Measurements from ENCODE around the gene CBX8.
A peak's percentile ranks its signal among the peaks of the same experiment; 100 is the strongest.

The CBX8 gene

DNA sequence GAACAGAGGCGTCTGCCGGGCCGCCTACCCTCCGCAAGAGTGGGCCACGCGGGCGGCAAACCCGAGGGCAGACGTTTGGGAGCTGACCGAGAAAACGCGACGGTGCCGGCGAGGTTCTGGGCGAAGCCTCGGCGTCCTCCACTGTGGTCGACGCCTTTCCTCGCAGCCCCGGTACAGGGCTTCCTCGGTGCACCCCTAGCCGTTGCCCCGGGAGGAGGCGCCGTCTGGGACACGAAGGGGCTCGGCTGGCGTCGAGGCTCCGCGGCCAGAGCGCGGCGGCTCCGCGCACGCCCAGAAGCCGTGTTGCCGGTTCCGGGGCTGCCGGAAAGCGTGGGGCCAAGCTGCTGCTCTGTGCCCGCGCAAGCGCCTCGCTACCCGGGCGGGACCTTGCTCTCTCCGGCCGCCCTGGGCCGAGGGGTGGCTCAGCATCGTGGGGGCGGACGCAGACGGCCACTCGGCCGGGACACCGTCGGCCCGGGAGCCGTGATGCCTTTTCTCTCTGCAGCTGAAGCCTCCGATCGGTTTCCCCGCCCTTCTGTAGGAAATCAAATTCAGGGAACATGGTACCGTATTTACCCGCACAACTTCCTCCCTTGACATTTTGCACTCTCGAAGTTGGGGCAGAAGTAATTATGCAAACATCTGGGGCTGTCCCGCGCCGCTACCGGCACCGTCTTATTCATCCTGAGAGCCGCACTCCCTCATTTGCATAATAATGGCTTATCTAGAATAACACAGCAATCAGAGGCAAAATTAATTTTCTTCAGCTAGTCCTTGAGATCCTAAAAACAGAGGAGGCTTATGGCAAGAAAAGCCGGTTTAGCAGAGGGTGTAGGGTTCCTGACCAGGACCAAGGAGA is 7.3 kb upstream of the CBX8 start:
- no peak for DNase-seq

DNA sequence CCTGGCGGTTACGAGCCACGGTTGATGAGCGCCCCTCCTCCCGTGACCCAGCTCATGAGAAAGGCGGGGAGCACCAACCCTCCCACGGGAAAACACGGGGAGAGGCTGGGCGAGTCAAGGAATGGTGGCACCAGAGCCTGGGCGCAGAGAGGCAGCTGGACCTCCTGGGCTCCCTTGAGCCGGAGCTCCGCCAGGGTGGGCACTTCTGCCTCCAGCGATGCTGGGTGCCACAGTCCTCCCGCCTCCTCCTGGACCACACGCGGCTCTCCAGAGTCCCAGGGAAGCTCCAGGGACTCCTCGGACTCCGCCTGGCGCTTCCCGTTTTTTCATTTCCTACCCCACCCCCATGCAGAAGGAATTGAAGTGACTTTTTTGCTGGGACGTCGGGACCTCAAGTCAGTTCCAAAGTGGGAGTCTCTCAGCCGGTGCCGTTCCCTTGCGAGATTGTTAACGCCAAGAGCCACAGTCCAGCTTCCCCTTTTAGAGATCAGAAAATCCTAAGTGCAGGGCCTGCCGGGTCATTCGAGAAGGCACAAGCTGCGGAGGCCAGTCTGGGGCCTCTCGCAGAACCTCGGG is 6.6 kb upstream of the CBX8 start:
- DNase-seq, result no peak

DNA sequence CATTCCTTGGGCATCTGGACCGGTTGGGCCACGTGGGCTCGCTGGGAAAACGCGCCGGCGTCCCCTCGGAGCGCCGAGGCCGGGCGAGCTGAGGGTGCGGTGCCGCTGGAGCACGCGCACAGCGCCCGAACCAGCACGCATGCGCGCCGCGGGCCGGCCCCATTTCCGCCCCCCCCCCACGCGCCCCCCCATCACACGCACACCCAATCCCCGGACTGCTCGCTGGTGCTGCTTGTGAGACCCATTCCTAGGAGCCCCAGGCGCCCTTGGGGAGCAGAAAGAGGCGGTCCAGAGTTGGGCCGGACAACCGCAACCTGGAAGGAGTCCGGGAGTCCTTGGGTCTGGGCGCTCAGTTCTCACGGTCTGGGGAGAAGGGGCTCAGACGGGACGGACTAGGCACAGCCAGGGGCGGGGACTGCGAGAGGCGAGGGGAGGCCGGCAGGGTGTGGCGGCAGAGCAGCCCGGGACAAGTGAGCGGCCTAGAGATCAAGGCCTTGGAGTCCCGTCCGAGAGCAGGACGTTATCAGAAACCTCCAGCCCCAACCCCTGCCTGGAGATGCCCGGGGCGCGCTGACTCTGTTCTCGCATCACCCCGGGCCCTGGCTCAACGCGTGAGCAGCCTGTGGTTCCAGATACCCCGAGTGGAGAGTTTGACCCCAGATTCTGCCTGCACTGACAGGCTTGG is 6.0 kb upstream of the CBX8 start:
- no peak for DNase-seq

DNA sequence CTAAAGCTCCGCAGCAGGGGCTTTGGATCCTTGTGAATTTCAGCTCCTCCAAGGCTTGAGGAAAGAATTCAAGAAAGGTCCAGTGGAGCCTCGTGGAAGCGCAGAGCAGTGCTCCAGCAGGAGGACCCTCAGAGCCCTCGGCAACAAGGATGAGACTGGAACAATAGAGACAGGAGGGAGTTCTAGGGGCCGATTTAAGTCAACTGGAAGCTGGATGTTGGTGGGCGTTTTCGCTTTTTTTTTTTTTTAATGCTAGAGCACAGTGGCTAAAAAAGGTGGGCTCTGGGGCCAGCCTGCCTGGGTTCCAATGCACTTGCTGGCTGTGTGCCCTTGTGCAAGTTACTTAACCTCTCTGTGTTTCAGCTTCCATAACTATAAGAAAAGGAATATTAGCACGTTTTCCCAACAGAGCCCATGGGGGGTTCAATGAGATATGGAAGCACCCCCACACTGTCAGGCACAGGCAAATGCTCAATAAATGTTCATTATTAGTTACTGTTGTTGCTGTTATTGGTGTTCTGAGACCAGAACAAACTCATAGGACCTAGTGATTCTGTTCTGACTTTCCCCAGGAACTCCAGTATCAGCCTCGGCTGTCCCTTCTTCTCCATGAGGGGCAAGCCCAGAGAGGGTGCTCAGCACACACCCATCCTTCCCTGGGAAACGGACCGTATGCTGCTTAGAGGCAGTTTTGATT is 5.3 kb upstream of the CBX8 start:
- DNase-seq, result no peak

DNA sequence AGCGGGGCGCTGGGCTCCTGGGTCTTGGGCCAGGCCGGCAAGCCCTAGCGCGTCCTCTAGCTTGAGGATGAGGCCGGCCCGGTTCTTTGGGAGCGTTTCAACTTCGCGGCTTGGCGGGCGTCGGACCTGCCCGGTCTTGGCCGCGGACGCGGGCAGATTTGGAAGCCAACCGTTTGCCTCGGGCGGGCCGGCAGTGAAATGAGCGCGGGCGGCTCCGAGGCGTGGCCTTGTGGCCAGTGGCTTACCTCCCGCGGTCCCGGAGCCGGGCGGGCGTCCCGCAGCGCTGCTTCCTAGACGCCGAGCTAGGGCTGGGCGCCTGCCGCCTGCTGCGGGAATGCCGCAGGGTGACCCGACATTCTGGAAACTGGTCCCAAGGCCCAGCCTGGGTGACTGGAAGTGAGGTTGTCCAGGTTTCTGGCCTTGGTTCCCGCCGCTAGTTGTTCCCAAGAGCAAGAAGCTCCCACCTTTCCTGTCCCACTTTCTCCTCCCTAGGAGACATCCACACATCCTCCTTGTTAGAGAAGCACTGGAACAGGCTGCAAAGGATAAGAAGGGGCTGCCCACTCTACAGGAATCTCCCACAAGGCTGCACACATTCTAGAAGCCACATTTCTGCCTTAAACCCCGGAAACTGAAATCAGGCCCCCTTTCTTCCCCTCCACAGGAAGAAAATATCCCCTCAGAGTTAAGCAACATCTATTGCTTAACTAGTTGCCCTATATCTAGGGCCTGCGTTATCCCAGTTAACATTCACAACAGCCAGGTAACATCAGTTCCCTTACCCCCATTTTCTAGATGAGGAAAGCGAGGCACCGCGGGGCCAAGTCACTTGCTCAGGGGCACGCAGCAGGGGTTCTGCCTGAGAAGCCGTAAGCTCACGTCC is 4.5 kb upstream of the CBX8 start:
- DNase-seq, result no peak

DNA sequence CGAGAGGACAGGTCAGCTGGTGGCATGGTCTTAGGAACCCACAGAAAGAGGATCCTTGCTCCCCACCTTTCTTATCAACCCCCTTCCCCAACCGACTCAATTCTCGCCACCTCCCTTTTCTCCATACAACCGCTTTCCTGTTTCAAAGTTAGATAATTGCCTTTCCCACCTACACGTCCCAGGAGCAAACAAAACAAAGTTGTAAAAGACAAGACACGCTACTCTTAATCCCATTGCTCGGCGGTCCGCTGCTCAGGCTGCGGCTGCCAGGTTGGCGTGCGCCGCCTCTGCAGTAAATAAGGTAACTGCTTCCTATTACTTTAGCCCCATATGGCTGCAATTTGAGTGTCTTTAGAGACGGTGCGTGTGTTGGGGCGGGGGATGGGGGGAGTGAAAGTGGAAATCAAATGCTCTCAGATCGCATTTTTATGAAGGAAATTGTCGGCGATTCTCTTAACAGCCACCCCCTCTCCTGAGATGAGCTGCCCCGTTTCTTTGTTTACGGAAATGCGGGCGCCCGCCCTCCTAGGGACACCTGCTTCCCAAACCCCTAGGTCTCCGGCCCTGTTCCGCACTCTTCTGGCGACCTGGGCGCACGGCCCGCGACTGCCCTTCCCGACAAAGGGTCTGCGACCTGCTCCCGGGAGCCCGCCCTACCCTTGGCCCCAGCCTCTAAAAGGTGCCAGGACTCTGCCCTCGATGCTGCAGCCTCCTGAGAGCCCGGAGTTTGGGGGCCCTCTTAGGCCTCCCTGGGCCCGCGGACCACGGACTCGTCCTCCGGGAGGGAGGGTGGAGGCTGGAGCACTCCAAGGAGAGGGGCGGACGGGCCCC is 3.7 kb upstream of the CBX8 start:
- peak; percentile 54 for DNase-seq

DNA sequence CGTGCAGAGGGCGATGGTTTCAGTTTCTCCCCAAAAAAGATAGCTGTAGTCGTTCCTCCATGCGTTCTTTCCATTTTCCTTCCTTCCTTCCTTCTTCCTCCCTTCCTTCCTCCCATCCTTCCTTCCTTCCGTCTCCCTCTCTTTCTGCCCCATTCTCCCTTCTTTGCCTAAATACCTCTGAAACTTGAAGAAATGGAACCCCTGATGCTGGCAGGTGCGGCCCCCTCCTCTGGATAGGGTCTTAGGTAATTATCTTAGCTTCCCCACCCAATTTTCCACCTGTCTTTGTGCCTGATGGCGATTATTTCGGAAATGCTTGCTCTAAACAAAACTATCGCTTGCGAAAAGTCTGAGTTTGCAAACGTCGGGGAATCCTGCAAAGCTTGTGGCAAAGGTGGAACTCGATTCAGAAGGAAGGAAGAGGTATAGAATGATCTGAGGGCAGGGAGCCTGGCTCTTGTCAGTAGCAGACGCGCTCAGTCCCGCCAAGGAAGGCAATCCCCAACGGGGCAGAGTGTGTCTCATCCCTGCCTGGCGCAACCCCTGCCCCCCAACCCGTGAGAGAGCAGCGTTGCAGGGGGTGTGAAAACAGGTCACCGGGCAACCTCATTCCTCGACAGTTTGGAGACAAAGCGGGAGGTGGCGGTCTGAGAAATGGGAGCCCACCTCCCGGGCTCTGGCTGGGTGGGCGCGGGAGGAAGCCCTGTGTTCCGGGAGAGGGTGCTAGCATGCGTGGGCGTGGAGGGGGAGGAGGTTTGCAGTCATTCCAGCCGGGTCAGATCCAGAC is 2.9 kb upstream of the CBX8 start:
- no peak for DNase-seq

DNA sequence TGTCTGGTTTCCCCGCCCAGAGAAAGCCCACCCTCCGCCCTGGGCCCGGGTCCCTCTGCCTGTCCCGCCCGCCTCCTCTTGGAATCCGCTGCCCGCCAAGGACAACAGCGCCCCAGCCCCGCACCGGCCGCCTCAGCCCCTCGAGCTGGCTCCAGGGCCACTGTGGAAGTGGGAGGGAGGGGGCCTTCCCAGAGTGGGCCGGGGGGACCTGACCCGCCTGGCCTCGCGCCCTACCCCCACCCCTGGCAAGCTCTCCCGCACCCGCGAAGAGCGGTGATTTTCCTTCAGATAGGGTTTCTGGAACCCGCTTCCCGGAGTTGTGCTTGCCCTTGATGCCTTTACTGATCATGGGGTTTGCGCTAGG is 2.3 kb upstream of the CBX8 start:
- no peak for DNase-seq

DNA sequence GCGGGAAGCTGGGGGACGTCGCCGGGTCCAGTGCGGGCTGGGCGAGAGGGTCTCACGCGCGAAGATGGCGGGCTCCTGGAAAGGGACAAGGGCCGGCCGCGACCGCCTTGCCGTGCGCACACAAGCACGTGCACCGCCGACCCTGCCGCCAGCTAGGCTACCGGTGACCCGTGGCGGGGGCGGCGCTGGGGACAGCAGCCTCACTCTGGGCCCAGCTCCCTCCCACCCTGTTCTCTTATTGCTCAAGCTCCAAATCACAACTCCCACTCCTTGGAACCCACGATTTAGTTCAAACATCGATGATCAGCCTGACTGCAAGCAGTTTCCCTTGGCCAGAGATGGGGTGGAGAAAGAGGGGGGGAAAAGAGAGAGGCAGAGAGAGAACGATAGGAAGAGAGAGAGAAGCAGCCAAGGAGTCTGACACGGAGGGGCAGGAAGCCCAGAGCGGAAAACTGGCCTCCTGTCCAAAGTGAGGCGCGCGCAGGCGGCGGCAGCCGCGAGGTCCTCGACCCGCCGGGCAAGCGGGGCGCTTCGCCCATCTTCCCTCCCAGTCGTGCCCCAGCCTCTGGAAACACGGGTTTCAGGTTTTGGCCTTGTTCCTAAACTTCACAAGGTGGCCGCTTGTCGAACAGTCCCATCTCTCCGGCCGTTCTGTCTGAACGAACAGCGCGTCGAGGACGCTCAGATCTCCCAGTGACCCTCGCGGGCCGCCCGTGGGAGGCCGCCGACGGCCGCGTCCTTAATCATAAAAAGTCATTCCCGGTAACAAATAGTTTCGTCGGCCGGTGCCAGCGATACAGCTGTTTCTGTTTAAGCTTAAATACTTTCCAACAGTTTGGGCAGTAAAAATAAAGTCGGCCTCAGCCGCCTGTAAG is 1.7 kb upstream of the CBX8 start:
- DNase-seq, result no peak

DNA sequence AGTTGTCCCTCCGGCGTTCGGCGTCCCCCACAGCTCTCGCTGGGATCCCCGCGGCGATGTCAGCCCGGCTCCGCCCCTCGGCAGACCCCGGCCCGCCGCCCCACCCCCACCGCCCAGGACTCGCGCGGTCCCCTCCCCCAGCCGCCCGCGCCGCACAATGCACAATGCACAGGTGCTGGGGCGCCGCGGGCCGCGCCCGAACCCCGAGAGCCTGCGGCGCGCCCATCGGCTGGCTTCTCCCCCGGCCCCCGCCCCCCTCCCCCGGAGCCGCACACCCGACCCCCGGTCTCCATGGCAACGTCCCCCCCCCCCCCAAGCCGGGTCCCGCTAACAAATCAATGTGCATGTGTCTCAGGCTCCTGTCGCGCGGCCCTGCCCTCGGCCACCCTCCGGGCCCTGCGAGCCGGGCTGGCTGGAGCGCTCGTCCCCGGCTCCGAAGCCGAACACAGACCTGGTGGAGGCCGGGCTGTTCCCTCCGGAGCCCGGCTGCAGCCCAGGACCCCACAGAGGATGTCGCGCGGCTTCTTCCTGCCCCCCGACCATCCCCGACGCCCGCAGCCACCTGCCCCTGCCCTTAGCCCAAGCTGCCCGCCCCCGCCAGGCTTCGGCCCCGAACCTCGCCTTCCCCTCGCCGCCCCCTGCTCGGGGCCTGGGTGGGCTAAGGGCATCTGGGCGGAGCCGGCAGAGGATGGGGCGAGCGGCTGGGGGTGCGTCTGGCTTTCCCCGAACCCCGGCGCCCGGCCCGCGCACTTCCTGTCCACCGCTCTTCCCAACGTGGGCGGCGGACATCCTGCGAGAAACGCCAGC is 818 bp upstream of the CBX8 start:
- DNase-seq, result no peak

DNA sequence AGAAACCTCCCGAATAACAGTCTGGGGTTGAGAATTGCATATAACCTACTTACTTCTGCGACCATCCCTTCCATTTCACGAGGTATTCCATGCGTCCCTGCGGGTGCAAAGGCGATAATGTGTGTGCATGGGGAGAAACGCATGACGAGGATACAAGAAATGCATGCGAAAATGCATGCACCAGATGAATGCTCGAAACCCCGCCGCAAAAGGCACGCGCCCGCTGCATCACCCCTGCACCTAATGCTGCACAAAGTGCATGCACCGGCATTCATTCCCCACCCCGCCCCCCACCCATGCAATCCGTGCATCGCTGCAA is 474 bp downstream of the CBX8 start:
- DNase-seq, result no peak

DNA sequence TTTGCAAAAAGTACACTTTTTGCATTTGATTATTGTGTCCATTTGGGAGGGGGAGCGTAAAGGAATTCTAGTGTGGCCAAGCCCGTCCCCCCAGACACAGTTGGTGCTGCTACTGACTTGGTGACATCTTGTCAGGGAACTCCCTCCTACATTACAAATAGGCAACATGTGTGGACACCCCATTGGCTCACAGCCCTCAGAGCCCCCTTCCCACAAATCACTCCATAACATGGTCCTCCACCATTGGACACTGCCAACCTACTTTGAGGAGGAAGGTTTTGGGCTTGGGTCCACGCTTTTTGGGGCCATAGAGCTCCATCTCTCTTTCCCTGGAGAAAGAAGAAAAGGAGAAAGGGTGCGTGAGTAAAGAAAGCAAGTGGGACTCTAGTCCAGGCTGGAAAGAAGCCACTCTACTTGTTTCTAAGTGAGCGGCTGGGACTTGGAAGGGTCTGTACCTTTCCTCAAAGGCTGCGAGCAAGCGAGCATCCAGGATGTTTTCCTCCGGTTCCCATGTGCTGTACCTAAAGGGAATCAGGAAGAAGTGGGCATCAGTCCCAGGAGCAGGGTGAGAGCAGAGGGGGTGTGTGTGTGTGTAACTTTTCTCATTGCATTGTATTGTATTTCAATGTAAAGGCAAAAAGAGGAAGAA is 958 bp downstream of the CBX8 start:
- DNase-seq, result no peak

DNA sequence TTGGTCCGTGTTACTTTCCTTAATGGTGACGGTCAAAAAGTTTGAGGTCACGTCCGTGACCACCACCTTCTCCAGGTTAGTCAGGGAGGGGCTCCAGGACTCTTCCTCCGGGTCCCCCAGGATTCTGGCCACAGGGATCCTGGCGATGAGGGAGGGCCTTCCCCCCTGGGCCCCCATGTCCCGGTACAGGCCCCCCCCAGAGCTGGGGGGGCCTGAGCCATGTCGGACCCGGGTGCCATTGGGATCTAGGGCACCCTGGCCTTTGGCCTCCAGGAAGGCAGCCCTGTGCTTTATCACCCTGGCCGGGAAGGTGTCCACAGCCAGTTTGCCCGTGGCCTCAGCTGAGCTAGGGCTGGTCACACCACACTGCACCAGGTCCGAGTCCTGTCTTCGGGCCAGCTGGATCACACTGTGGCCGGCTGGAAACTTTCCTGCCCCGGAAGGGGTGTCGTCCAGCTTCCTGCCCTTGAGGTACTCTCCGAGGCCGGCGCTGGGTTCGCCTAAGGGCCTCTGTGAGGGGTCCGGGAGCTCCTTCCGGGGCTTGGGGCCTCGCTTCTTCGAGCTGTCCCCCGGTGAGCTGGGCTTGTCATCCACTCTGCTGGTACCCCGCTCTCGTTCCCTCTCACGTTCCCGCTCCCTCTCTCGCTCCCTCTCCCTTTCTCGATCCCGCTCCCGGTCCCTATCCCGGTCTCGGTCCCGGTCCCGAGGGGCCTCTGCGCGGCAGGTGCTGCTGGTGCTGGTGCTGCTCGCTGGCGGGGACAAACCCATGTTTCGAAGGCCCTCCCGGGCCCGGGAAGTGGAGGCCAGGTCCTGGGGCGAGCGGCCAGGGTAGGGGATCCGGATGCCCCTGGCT is 2.0 kb downstream of the CBX8 start:
- DNase-seq, result no peak

DNA sequence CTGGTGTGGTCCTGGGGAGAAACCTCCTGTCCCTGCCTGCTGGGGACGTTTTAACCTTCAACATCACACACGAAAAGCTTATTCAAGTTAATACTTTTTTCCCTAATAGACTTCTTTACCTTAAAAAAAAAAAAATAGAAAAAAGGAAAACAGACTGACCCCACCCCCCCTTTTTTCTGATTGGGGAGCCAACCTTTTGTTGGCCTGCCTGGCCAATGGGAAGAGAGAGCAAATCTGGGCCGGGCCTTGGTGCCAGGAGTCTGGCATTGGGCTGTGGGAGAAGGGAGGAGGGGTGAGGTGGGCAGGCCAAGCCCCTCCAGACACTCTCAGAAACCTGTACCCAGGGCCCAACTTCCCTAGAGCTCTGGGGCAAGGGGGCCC is 3.0 kb downstream of the CBX8 start:
- peak; percentile 65 for DNase-seq

DNA sequence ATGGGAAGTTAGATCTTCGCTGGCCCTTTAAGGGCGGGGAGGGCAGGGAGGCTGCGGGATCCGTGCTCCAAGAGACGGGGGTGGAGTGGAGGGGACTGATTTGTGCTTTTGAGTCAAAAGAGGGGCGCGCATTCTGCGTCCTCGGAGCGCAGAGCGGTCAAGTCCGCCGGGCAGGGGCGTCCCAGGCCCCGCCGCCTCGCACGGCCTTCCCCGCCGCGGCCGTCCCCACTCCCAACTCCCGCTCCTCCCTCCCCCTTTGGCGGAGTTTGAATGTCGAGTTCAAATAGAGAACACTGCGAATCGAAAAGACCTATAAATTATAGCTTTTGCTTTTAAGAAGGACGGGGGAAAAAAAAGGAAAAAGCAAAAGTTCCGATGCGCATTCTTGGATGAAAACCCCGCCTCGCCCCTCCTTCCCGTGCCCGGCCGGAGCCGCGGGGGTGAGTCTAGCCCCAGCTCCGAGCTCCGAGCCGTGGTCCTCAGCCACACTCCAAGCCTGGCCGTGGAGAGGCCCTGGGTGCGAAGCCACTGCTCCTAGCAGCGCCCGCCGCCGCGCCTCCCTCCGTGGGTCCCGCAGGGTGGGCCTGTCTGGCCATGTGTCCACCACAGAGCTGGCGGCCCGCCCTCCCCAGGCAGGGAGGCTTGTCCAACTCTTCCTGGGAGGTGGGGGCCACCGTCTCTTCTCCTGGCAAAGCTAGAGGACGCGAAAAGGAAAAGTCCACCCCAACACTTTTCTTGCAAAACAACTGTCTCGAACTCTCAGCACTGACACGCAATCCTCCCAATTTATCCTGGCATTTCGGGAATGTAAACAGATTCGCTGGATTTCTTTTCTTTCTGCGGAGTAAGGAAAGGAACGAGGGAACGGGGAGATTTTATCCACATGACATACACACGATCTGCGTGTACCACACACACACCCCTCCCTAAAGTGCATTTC is 3.6 kb downstream of the CBX8 start:
- DNase-seq, result peak; percentile 90

DNA sequence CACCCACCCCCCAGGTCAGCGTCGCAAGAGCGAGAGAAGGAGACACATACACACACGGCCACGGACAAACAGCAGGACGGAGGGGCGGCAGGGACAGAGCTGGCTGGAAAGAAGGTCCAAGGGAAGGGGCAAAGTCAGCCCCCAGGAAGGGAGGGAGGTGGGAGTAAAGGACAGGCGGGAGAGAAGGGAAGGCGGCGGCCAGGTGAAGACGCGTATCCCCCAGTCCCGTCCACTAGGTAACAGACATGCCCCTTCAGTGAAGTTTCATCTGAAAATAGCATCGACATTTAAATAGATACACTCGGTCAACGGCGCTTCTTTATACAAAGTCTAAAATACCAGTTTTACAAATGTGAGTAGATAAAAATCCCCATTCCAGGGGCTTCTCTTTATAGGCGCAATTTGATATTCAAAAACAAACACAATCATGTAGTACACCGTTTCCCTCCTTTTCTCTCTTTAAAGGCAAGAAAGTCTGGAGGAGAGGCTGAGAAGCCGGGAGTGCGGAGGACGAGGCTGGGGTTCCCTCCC is 4.5 kb downstream of the CBX8 start:
- no peak for DNase-seq

All from HCEC 1CT (cell line).